Large intestine (tissue), 3 donors: Measurements from ENCODE around the gene PKD1L1. TPM values are rescaled to one million over a fixed set of nuclear protein-coding genes. Genes with fewer than 3 reads are reported as not detected.

ENCODE experiments used
- DNase-seq, 2 donors: peaks; one replicate each; pipeline versions ENCODE4 v3.0.0 to v3.0.0-alpha.2; 2013
- H3K27ac ChIP-seq: one replicate; pipeline ENCODE4 v1.5.1; 2013; ENCODE audit warnings: low read length
- H3K27me3 ChIP-seq: 2 replicates; pipeline ENCODE4 v1.6.1; 2013; ENCODE audit warnings: low read length; ENCODE audit not compliant: control insufficient read depth, insufficient read depth
- H3K36me3 ChIP-seq: 2 replicates; pipeline ENCODE4 v1.6.1; 2013; ENCODE audit warnings: low read length; ENCODE audit not compliant: control insufficient read depth, insufficient read depth
- H3K4me1 ChIP-seq: one replicate; pipeline ENCODE4 v1.6.1; 2013; ENCODE audit warnings: low read length; ENCODE audit not compliant: control insufficient read depth, insufficient read depth
- H3K4me3 ChIP-seq: one replicate; pipeline ENCODE4 v1.5.1; 2013; ENCODE audit warnings: low read length
- H3K9me3 ChIP-seq: one replicate; pipeline ENCODE4 v1.6.1; 2013; ENCODE audit warnings: mild to moderate bottlenecking, low read depth, low read length, moderate library complexity; ENCODE audit not compliant: control insufficient read depth
- WGBS: methylation state at CpG from one replicate; pipeline ENCODE4 v1.1.5; 2013; ENCODE audit warnings: low lambda C conversion rate; ENCODE audit not compliant: insufficient coverage; 5-methylcytosine and 5-hydroxymethylcytosine counted together
- polyA plus RNA-seq: library from polyadenylated mRNA; unstranded; fragments of 120-200 nt; gene quantifications from one replicate; pipeline ENCODE4 v1.2.1, GENCODE V29; 2013

Gene PKD1L1
- polyA plus RNA-seq, 1 donor, result 1.0 TPM

- no peak for DNase-seq
- H3K4me1 ChIP-seq, result no peaks in the 10 kb centered on the region
- no peak overlapping the region for H3K4me3 ChIP-seq
- no CpG with 5 or more reads among the region's 4 CpGs for WGBS
- no peaks in the 10 kb centered on the region for H3K9me3 ChIP-seq
- no peaks in the 10 kb centered on the region for H3K27me3 ChIP-seq
- no peak overlapping the region for H3K27ac ChIP-seq
- H3K36me3 ChIP-seq, result no peaks in the 10 kb centered on the region
These were observed 210.7 kb downstream of the PKD1L1 start for GRCh38 chr7:47737601-47738000.

- DNase-seq, result no peak
- no peak overlapping the region for H3K4me3 ChIP-seq
- no peaks in the 10 kb centered on the region for H3K4me1 ChIP-seq
- no peak overlapping the region for H3K27ac ChIP-seq
- H3K9me3 ChIP-seq, result no peaks in the 10 kb centered on the region
- H3K36me3 ChIP-seq, result no peaks in the 10 kb centered on the region
- 89% methylated on average over 1 of the region's 6 CpGs for WGBS
- no peaks in the 10 kb centered on the region for H3K27me3 ChIP-seq
These were observed 212.6 kb downstream of the PKD1L1 start for GRCh38 chr7:47735431-47736345.

GRCh38 chr7:47734949-47735291 lies 213.3 kb downstream of the PKD1L1 start:
- H3K9me3 ChIP-seq, result no peaks in the 10 kb centered on the region

GRCh38 chr7:47734287-47734948 lies 213.8 kb downstream of the PKD1L1 start:
- no peaks in the 10 kb centered on the region for H3K4me1 ChIP-seq
- H3K9me3 ChIP-seq, result no peaks in the 10 kb centered on the region
- no peak for DNase-seq
- no peaks in the 10 kb centered on the region for H3K27me3 ChIP-seq
- H3K4me3 ChIP-seq, result no peak overlapping the region
- H3K27ac ChIP-seq, result no peak overlapping the region
- no CpG with 5 or more reads among the region's 11 CpGs for whole genome bisulfite sequencing
- no peaks in the 10 kb centered on the region for H3K36me3 ChIP-seq

More at GRCh38 chr7:47734949-47735291, 213.3 kb downstream of the PKD1L1 start:
- no peak overlapping the region for H3K27ac ChIP-seq
- WGBS, result 100% methylated on average over 1 of the region's 4 CpGs
- DNase-seq, result no peak
- H3K36me3 ChIP-seq, result no peaks in the 10 kb centered on the region
- H3K4me1 ChIP-seq, result no peaks in the 10 kb centered on the region
- no peak overlapping the region for H3K4me3 ChIP-seq
- H3K27me3 ChIP-seq, result no peaks in the 10 kb centered on the region

GRCh38 chr7:47730142-47730541 lies 218.1 kb downstream of the PKD1L1 start:
- Histone ChIP-seq H3K4me3 (no peak overlapping the region), H3K9me3 (no peaks in the 10 kb centered on the region), H3K27me3 (no peaks in the 10 kb centered on the region), H3K27ac (no peak overlapping the region), H3K4me1 (no peaks in the 10 kb centered on the region), H3K36me3 (no peaks in the 10 kb centered on the region)
- no peak for DNase-seq
- WGBS, result 86% methylated on average over 5 of the region's 9 CpGs

- no peaks in the 10 kb centered on the region for H3K36me3 ChIP-seq
- H3K9me3 ChIP-seq, result no peaks in the 10 kb centered on the region
- no peak overlapping the region for H3K4me3 ChIP-seq
- no peak for DNase-seq
- WGBS, result no CpG with 5 or more reads among the region's 3 CpGs
- peaks cover 4% of the 10 kb centered on the region for H3K4me1 ChIP-seq
- H3K27ac ChIP-seq, result no peak overlapping the region
- no peaks in the 10 kb centered on the region for H3K27me3 ChIP-seq
These were observed 222.1 kb downstream of the PKD1L1 start for GRCh38 chr7:47726047-47726726.

- no peak overlapping the region for H3K27ac ChIP-seq
- WGBS, result no CpG with 5 or more reads among the region's 4 CpGs
These were observed 223.1 kb downstream of the PKD1L1 start for GRCh38 chr7:47725031-47725780.

More at GRCh38 chr7:47725031-47725780, 223.1 kb downstream of the PKD1L1 start:
- no peaks in the 10 kb centered on the region for H3K36me3 ChIP-seq
- H3K9me3 ChIP-seq, result no peaks in the 10 kb centered on the region
- no peak overlapping the region for H3K4me3 ChIP-seq
- H3K27me3 ChIP-seq, result no peaks in the 10 kb centered on the region
- peaks cover 14% of the 10 kb centered on the region for H3K4me1 ChIP-seq
- peak in 1 of 2 donors; percentile 22 for DNase-seq

Other genes starting within 250 kb of the PKD1L1 start
- 20.1 TPM for gene HUS1, start 31.1 kb upstream of the PKD1L1 start, polyA plus RNA-seq
- not detected for gene SUN3, start 80.6 kb upstream of the PKD1L1 start, polyA plus RNA-seq
- gene C7orf57, start 87.1 kb upstream of the PKD1L1 start, polyA plus RNA-seq, result 0.28 TPM
- gene UPP1, start 140.8 kb upstream of the PKD1L1 start, polyA plus RNA-seq, result 10.6 TPM
- 0.28 TPM for gene ABCA13, start 223.0 kb upstream of the PKD1L1 start, polyA plus RNA-seq